CD4-positive, alpha-beta T cell treated with Interleukin-17A for 1 hour (primary cell): ENCODE measurements around the gene ACOX2.

Source experiments
- DNase-seq: peaks from one replicate; pipeline ENCODE4 v3.0.0-alpha.2; 2020

ACOX2 gene

DNA sequence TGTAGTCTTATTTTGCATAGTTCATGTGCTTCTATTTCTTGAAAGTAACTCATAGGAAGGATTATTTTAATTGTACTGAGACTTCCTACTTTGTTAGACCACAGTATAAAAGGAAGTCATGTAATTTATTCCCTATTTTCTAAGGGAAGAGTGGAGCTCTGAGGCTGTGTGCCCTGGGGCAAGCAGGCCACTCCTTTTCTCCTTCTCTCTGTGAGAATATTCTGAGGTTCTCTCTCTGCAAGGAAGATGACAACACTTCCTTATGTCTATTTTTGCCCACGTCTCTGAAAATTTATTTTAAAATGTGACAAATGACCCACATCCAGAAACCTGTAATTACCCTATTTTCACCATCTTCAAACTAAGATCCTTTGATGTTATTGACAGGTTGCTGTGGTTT is 34.1 kb downstream of the ACOX2 start:
- DNase-seq: no peak

DNA sequence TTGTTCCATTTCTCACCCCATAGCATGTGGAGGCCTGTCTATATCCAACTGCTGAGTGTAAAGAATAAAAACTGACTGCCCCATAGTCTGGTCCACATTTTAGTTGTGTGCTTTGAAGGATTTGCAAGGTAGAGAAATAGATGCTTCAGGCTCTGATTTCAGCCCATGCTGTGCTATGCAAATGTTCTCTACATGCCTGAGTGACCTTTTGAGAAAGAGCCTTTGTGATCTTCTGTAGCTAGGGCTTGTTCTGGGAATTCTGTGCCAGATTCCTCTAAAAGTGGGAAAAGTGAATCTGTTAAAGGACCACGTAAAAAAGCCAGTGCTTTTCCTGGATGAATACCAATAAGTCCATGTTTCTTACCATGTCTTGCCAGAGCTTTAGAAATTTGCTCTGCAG is 39.9 kb downstream of the ACOX2 start:
- no peak for DNase-seq

- DNase-seq: no peak
Measured at GRCh38 chr3:58496206-58496857, 40.7 kb downstream of the ACOX2 start.

DNA sequence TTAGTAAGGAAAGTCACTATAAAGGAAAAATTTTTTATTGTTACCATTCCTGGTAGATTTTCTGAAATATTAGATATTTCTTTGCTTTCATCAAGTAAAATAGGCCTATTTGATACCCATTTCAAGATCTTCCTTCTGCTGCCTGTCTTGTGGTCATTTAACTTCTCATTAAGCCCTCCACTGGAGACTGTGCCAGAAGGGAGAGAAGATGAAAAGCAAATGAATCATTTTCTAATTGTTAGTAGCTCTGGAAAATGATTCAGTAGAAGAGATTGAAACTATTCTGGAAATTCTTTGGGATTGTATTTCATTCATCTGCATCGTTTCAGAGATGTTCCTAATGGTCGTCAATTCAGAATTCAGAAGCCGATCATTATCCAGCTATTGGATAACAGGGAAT is 41.9 kb downstream of the ACOX2 start:
- DNase-seq: no peak

DNA sequence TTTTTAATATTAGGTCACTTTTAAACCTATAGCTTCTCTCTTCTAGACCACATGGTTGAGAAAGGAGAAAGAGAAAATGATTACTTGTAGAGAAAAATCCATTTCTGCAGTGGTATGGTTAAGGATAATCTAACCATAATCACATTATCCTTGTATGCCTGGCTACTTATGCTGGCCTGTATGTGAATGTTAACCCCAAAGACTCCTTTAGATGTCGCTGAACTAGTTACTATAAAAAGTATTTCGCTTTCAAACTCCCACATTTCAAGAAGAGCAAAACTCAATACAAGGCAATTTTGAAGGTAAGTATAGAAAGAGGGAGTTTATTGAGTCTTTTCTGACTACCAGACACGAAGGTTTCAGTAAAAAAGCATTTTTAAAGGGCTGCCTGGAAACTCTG is 42.9 kb downstream of the ACOX2 start:
- DNase-seq: no peak

DNA sequence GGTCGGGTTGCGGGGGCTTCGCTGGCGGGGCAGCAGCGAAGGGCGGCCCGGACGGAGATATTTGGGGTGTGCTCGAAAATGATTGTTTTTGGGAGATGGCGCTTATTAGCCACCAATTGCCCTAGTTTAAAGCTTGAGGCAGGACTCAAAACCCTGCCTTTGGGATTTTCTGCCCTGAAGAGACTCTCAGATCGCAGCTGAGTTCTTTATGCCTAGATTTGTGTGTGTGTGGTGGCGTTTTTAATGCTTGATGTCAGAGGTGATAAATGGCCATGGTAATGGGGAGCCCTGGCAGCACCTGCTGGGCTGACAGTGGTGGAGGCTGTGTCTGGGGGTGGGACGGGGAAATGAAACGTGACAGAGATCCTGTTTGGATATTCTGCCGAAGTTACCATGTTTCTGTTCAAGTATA is 44.5 kb downstream of the ACOX2 start:
- DNase-seq: peak; percentile 30

DNA sequence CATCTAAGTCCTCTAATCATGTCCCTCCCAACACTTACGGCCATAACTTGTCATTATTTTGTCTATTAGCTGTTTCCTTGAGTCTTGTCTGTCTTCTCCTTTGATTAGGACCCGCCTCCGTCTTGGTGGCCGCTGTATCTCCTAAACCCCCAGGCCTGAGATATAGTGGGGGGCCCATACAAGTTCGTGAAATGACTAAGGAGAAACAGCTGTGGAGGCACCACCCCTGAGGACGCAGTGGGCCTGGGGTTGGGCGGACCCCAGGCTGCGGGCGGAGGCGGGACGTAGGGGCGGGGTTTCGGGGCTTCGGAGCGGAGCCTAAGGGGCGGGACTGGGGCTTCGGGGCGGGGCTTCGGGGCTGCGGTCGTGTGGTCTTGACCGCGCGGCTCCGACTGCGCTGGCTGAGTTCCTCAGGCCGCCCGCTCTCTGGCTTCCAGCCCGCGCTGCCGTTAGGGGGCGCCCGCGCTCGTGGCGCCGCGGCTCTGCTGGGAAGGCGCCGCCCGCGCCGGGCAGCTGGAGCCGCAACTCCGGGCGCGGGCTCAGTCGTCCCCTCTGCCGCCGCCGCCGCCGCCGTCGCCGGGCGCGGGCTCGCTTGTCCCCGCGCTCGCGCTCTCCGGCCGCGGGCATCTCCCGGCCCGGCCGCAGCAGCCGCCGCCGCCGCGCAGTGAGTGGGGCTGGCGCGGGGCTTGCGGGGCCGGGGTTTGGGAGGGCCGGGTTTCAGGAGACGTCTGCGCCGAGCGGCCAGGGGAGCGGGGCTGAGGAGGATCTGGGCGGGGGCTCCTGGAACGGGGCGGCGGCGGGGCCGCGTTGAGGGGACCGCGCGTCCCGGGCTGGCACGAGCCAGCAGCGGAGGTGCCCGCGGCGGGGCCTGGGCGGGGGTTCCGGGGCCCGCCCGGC is 45.2 kb downstream of the ACOX2 start, which contains the start of gene KCTD6:
KCTD6 (plus strand) TSS at position 591 of the 897 bp plus-strand sequence. CDS start 6,660 bp downstream, outside the sequence.
- DNase-seq: peak; percentile 92

DNA sequence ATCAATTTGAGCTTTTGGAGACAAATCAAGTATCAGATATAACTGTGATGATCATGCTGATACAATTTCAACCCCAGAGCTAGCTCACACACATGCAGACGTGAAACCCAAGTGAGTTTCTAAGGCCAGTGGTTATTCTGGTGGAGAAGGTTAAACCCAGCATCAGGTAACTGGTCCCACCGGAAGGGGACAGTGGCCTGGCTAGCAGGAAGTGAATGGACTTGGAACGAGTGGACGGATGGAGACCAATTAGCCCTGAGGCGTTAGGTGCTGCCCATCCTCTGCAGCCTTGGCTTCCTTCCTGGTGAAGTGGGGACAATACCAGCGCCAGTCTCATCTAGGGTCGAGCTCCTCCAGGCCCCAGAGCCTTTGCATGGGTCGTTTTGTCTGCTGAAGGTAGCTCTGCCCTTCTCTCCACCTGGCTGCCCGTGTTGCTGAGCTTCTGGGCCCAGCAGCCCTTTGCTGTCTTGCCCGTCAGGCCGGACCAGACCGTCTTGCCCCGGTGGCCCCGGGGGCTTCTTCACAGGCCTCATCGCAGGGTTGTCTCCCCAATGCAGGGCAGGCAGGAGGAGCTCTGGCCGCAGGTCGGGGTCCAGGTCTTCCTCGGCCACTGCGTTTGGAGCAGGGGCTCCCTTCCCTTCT is 46.0 kb downstream of the ACOX2 start:
- DNase-seq: no peak

GRCh38 chr3:58488967-58489366 is 48.0 kb downstream of the ACOX2 start:
- DNase-seq: no peak

DNA sequence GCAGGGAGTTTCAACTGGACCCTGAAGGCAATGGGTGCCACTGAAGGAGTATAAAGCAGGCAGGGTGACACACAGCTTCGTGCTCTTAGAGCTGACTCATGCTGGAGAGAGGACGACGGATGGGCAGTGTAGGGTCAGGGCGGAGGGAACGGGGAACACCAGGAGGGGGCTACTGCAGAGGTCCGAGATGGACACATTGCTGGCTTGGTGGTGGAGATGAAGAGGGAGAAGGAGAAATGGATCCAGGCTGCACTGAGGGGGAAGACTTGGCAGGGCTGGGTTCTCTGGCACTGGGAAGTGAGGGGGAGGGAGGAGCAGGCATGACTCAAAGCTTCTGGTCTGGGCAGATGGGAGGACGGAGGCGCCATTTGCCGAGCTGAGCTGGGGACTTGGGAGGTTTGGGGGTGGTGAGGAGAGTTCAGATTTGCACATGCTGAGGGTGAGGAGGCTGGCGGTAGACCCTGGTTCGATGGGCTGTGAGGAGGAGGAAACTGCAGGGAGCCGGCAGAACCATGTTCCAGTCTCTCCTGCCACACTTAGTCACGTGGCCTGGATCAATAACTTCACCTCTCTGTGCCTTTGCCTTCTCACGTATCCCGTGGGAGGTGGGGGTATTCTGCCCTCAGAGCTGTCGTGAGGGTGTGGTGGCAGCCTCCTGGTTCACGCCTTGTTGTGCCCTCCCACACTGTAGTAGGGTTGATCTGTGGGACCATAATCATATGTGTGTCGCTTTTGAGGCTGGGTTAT is 49.7 kb downstream of the ACOX2 start:
- DNase-seq: no peak

DNA sequence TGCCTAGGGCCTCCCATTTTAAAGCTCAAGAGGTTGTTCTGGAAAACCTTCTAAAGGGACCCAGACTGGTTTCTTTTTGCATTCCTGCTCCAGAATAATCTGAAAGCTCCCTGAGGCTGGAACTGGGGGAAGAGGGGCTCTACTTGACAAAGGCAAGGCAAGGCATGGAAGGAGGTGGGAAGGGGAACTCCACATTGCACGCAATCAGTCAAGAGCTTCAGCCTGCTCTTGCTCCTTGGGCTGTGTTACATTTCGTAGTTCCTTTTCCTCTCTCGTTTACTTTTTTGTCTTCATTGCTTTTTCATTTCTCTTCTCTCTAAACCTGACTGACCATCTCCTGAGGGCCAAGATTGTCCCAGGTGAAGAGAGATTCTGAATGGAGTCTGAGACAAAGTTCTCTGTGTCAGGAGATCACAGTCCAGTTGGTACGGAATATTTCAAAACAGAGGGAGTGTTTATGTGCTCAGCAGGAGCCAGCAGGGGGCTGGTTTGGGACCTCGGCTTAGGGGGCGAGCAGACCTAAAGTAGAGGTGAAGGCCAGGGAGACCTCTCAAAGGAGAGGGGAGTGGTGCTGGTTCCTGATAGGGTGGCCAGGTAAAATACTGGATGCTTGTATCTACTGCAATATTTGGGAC is 51.1 kb downstream of the ACOX2 start:
- DNase-seq: no peak

GRCh38 chr3:58484722-58485069 is 52.3 kb downstream of the ACOX2 start:
- DNase-seq: no peak

GRCh38 chr3:58484045-58484721 is 52.8 kb downstream of the ACOX2 start:
- DNase-seq: no peak

DNA sequence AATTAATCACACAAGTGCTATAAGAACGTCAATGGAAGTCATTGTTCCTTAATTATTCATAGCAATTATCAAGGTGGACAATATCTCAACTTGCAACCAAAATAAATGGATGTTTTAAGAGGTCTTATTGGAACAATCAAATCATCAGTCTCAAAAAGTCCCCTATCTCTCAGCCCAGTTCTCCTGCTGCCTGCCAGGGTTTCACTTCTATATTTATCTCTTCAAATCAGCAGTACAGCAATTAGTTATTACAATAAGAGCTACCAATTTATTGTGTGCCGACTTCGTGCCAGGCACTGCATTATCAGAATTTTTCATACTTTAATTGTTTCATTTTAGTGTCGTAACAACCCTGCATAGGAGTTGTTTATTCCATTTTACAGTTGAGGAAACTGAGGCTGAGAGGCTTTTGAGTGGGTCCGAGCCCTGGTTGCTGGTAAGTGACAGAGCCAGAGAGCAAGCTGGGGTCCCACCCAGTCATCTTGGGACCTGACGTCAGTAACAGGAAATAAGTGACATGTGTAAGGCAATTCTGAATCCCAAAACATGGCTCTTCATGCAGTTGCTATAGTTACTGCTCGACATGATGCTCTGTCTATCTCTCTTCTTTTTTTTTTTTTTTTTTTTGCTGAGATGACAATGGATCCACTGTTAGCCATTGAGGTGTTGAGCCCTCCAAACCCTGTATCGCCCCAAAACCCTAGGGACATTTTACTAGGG is 53.9 kb downstream of the ACOX2 start:
- DNase-seq: no peak

DNA sequence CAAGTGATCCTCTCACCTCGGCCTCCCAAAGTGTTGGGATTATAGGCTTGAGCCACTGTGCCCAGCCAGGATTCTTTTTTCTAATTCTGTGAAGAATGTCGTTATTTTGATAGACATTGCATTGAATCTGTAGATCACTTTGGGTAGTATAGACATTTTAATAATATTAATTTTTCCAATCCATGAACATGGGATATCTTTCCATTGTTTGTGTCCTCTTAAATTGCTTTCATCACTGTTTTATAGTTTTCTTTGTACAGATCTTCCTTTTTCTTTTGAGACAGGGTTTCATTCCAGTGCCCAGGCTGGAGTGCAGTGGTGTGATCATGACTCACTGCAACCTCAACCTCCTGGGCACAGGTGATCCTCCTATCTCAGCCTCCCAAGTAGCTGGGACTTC is 56.7 kb downstream of the ACOX2 start:
- DNase-seq: no peak

DNA sequence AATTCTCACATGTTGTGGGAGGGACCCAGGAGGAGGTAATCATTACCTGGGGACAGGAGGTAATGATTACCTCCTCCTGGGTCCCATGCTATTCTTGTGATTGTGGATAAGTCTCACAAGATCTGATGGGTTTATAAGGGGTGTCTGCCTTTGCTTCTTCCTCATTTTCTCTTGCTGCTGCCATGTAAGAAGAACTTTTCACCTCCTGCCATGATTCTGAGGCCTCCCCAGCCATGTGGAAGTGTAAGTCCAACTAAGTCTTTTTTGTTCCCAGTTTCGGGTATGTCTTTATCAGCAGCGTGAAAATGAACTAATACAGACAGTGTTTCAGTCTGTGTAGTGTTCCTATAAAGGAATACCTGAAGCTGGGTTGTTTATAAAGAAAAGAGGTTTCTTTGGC is 58.2 kb downstream of the ACOX2 start:
- no peak for DNase-seq

GRCh38 chr3:58474967-58475578 is 61.9 kb downstream of the ACOX2 start:
- DNase-seq: no peak

- DNase-seq: no peak
Measured at GRCh38 chr3:58474348-58474911, 62.6 kb downstream of the ACOX2 start.

GRCh38 chr3:58473275-58473674 is 63.7 kb downstream of the ACOX2 start:
- no peak for DNase-seq
